IMR-90 (cell line): ENCODE measurements around the gene RIMBP3C. TPM values are rescaled to one million over a fixed set of nuclear protein-coding genes. Genes with fewer than 3 reads are reported as not detected.

ENCODE experiments used
- ATAC-seq: fragments of 200-7000 bp; cut with Tn5 transposase; 2 replicates; pipeline ENCODE4 v1.9.1; 2020; ENCODE audit warnings: low read depth, mild to moderate bottlenecking, moderate library complexity
- BruUV-seq: library from RNA; stranded (reverse); fragments of 400-500 nt; replicated peaks from 2 replicates; lab custom pipeline; 2021; lab: Mats Ljungman, UMichigan
- CTCF ChIA-PET: fragments of 300-600 bp; formaldehyde crosslinking; extraction: SDS; loops from one replicate; lab custom pipeline; 2021; ENCODE audit warnings: antibody characterized with exemption; lab: Yijun Ruan, JAX
- POLR2A ChIA-PET: fragments of 300-600 bp; sonication (Branson Sonifier 250); formaldehyde crosslinking; loops from one replicate; lab custom pipeline; 2022; ENCODE audit warnings: antibody characterized with exemption; ENCODE audit not compliant: unreplicated experiment; lab: Charles Lee
- DNase-seq: peaks from one replicate; pipeline ENCODE4 v3.0.0; 2013
- H2AFZ ChIP-seq: replicated peaks from 2 replicates; pipeline ENCODE3; 2013; ENCODE audit warnings: low read length, mild to moderate bottlenecking; ENCODE audit not compliant: poor library complexity
- H2AK5ac ChIP-seq: 2 replicates; pipeline ENCODE4 v1.6.1; 2013; ENCODE audit warnings: low read depth, low read length, inconsistent platforms
- H2AK9ac ChIP-seq: replicated peaks from 2 replicates; pipeline ENCODE3; 2013; ENCODE audit warnings: mild to moderate bottlenecking, low read depth, low read length, moderate library complexity; ENCODE audit not compliant: poor library complexity
- H2BK120ac ChIP-seq: 2 replicates; pipeline ENCODE4 v1.6.1; 2013; ENCODE audit warnings: low read depth, low read length, inconsistent platforms
- H2BK15ac ChIP-seq: 3 replicates; pipeline ENCODE4 v1.6.1; 2013; ENCODE audit warnings: low read depth, low read length, inconsistent platforms
- H2BK20ac ChIP-seq: 2 replicates; pipeline ENCODE4 v1.6.1; 2013; ENCODE audit warnings: low read depth, mild to moderate bottlenecking, inconsistent platforms, low read length, moderate library complexity
- H2BK5ac ChIP-seq: 2 replicates; pipeline ENCODE4 v1.6.1; 2013; ENCODE audit warnings: mild to moderate bottlenecking, low read depth, low read length, inconsistent platforms; ENCODE audit not compliant: poor library complexity, severe bottlenecking
- H3K14ac ChIP-seq: replicated peaks from 2 replicates; pipeline ENCODE4 v1.6.1; 2013; ENCODE audit warnings: low read depth, low read length, inconsistent platforms
- H3K18ac ChIP-seq: 2 replicates; pipeline ENCODE4 v1.6.1; 2013; ENCODE audit warnings: low read depth, low read length, control low read depth
- H3K23ac ChIP-seq: 2 replicates; pipeline ENCODE4 v1.6.1; 2013; ENCODE audit warnings: low read depth, low read length, inconsistent platforms
- H3K27ac ChIP-seq: 2 replicates; pipeline ENCODE4 v1.5.1; 2013; ENCODE audit warnings: mild to moderate bottlenecking, control low read depth, low read length; ENCODE audit not compliant: insufficient read depth
- H3K27me3 ChIP-seq: 2 replicates; pipeline ENCODE4 v1.6.1; 2013; ENCODE audit warnings: low read length; ENCODE audit not compliant: control insufficient read depth, insufficient read depth
- H3K36me3 ChIP-seq: 2 replicates; pipeline ENCODE4 v1.6.1; 2013; ENCODE audit warnings: low read length, mixed read lengths; ENCODE audit not compliant: control insufficient read depth, insufficient read depth
- H3K4ac ChIP-seq: 2 replicates; pipeline ENCODE4 v1.6.1; 2013; ENCODE audit warnings: low read depth, low read length, inconsistent platforms
- H3K4me1 ChIP-seq: 2 replicates; pipeline ENCODE4 v1.6.1; 2013; ENCODE audit warnings: low read length, mixed read lengths; ENCODE audit not compliant: control insufficient read depth, insufficient read depth
- H3K4me2 ChIP-seq: 2 replicates; pipeline ENCODE4 v1.6.1; 2013; ENCODE audit warnings: low read depth, mild to moderate bottlenecking, control low read depth, low read length, moderate library complexity
- H3K4me3 ChIP-seq: 2 replicates; pipeline ENCODE4 v1.5.1; 2013; ENCODE audit warnings: low read depth, mild to moderate bottlenecking, control low read depth, low read length, moderate library complexity; ENCODE audit not compliant: insufficient read depth
- H3K56ac ChIP-seq: 2 replicates; pipeline ENCODE4 v1.6.1; 2013; ENCODE audit warnings: low read length, inconsistent platforms; ENCODE audit not compliant: insufficient read depth; ENCODE audit errors: extremely low read depth
- H3K79me1 ChIP-seq, 2 experiments: 2 replicates each; pipeline ENCODE4 v1.6.1; 2013; ENCODE audit warnings: low read length in 2 of 2, inconsistent platforms in 1 of 2, low read depth in 1 of 2
- H3K9ac ChIP-seq: 2 replicates; pipeline ENCODE4 v1.6.1; 2013; ENCODE audit warnings: low read depth, low read length, control low read depth
- H3K9me1 ChIP-seq: 2 replicates; pipeline ENCODE4 v1.6.1; 2013; ENCODE audit warnings: low read length, inconsistent platforms; ENCODE audit not compliant: insufficient read depth
- H3K9me3 ChIP-seq: 2 replicates; pipeline ENCODE4 v1.6.1; 2013; ENCODE audit warnings: low read length; ENCODE audit not compliant: control insufficient read depth, insufficient read depth
- H4K20me1 ChIP-seq: 2 replicates; pipeline ENCODE4 v1.6.1; 2013; ENCODE audit warnings: low read length, inconsistent platforms; ENCODE audit not compliant: insufficient read depth
- H4K5ac ChIP-seq: 2 replicates; pipeline ENCODE4 v1.6.1; 2013; ENCODE audit warnings: mild to moderate bottlenecking, low read depth, low read length, control low read depth
- H4K8ac ChIP-seq, 2 experiments: 2 replicates each; pipeline ENCODE4 v1.6.1; 2013; ENCODE audit warnings: low read depth in 2 of 2, low read length in 2 of 2, control low read depth in 1 of 2, inconsistent platforms in 1 of 2
- H4K91ac ChIP-seq: 2 replicates; pipeline ENCODE4 v1.6.1; 2013; ENCODE audit warnings: low read depth, low read length, inconsistent platforms; ENCODE audit not compliant: insufficient read depth
- BHLHE40 ChIP-seq: fragments of 150-350 bp; IDR thresholded peaks from 2 replicates; pipeline ENCODE4 v1.6.1; 2016; ENCODE audit warnings: mild to moderate bottlenecking, low read depth, low read length
- CEBPB ChIP-seq: IDR thresholded peaks from 2 replicates; pipeline ENCODE4 v1.6.1; 2012; ENCODE audit warnings: low read depth, low read length, improper control_type of control experiment
- CHD1 ChIP-seq: IDR thresholded peaks from 2 replicates; pipeline ENCODE4 v1.6.1; 2012; ENCODE audit warnings: low read depth, low read length, improper control_type of control experiment
- CTCF ChIP-seq: conservative IDR thresholded peaks from 2 replicates; pipeline ENCODE4 v1.5.1; 2012; ENCODE audit warnings: mild to moderate bottlenecking, low read depth, low read length, improper control_type of control experiment
- ELK1 ChIP-seq: fragments of 150-350 bp; IDR thresholded peaks from 2 replicates; pipeline ENCODE4 v1.6.1; 2016; ENCODE audit warnings: low read depth, mild to moderate bottlenecking, low read length, moderate library complexity, borderline replicate concordance
- FOS ChIP-seq: fragments of 150-350 bp; IDR thresholded peaks from 2 replicates; pipeline ENCODE4 v1.6.1; 2016; ENCODE audit warnings: low read depth, low read length
- MAFK ChIP-seq: IDR thresholded peaks from 2 replicates; pipeline ENCODE4 v1.6.1; 2012; ENCODE audit warnings: low read depth, low read length, improper control_type of control experiment
- MAZ ChIP-seq: IDR thresholded peaks from 2 replicates; pipeline ENCODE4 v1.6.1; 2012; ENCODE audit warnings: low read depth, mild to moderate bottlenecking, low read length, improper control_type of control experiment, moderate library complexity, borderline replicate concordance
- MXI1 ChIP-seq: IDR thresholded peaks from 2 replicates; pipeline ENCODE4 v1.6.1; 2012; ENCODE audit warnings: low read depth, mild to moderate bottlenecking, low read length, moderate library complexity, borderline replicate concordance
- NFE2L2 ChIP-seq: fragments of 150-350 bp; IDR thresholded peaks from 2 replicates; pipeline ENCODE4 v1.6.1; 2016; ENCODE audit warnings: low read depth, mild to moderate bottlenecking, low read length
- POLR2A ChIP-seq: IDR thresholded peaks from 2 replicates; pipeline ENCODE4 v1.6.1; 2012; ENCODE audit warnings: mild to moderate bottlenecking, low read depth, low read length
- RAD21 ChIP-seq: IDR thresholded peaks from 2 replicates; pipeline ENCODE4 v1.6.1; 2012; ENCODE audit warnings: low read length, improper control_type of control experiment
- RCOR1 ChIP-seq: IDR thresholded peaks from 2 replicates; pipeline ENCODE4 v1.6.1; 2012; ENCODE audit warnings: mild to moderate bottlenecking, low read length, improper control_type of control experiment; ENCODE audit not compliant: insufficient replicate concordance
- RFX5 ChIP-seq: IDR thresholded peaks from 2 replicates; pipeline ENCODE4 v1.8.0; 2012; ENCODE audit warnings: low read depth, mild to moderate bottlenecking, low read length, moderate library complexity
- SMC3 ChIP-seq: fragments of 150-350 bp; IDR thresholded peaks from 2 replicates; pipeline ENCODE4 v1.6.1; 2016; ENCODE audit warnings: low read depth, mild to moderate bottlenecking, antibody characterized with exemption, low read length, moderate library complexity
- WGBS, 2 experiments: methylation state at CpG; one replicate each; pipeline versions ENCODE4 v1.1.5 to v1.1.7; 2013; ENCODE audit warnings: missing lambda C conversion rate in 2 of 2; ENCODE audit not compliant: insufficient read length in 1 of 2; ENCODE audit errors: extremely low coverage in 2 of 2; 5-methylcytosine and 5-hydroxymethylcytosine counted together
- dilution Hi-C: fragments of 300-500 bp; cut with HindIII; formaldehyde crosslinking; loops from one replicate; pipeline ENCODE4 v1.14.3; 2018; ENCODE audit warnings: low sequenced_read_pairs; ENCODE audit not compliant: unreplicated experiment
- in situ Hi-C: fragments of 300-500 bp; cut with MboI; formaldehyde crosslinking; loops from 3 replicates; pipeline ENCODE4 v1.14.3; 2019; ENCODE audit warnings: low sequenced_read_pairs, inconsistent platforms, mixed read lengths
- intact Hi-C: fragments of 100-400 bp; cut with micrococcal nuclease; formaldehyde crosslinking; loops from 2 replicates; pipeline ENCODE4 v1.10.0; 2022
- polyA plus RNA-seq, 3 experiments: library from polyadenylated mRNA; depleted of rRNA; stranded (reverse); fragments of >200 nt; gene quantifications; 2 replicates each; pipeline ENCODE4 v1.2.3, GENCODE V29; 2012; ENCODE audit warnings: low replicate concordance in 1 of 3
- total RNA-seq: library from RNA; depleted of rRNA; stranded (reverse); fragments of >200 nt; gene quantifications from 2 replicates; pipeline ENCODE4 v1.2.3, GENCODE V29; 2012

Gene RIMBP3C
- total and polyA plus RNA-seq, 2 of the 4 experiments (the other 2 are of a cell fraction) = 0.05 to 0.36 TPM

- no peaks in the 10 kb centered on the region for H3K9me3 ChIP-seq
- no peak overlapping the region for H2AFZ ChIP-seq
- DNase-seq (no peak), ATAC-seq (no peak)
- H3K23ac ChIP-seq = peak overlapping the region; percentile 42; the same call in 1 of the 2 replicates
- no peak overlapping the region for H3K4me3 ChIP-seq
- in situ Hi-C loops = no loop called here
- H3K36me3 ChIP-seq = peaks cover 5% of the 10 kb centered on the region
- H3K56ac ChIP-seq = no peak overlapping the region
- 0 out of 2 replicates have a peak overlapping the region, but pooled peaks have one; percentile 14 for H3K4me2 ChIP-seq
- H2AK9ac ChIP-seq = no peak overlapping the region
- H3K9ac ChIP-seq = no peak overlapping the region
- intact Hi-C loops = no loop called here
- H2BK15ac ChIP-seq = no peak overlapping the region
- no peak overlapping the region for H3K18ac ChIP-seq
- CTCF ChIA-PET = interaction anchor here (1.0 to 1.3 kb wide), 2 partner anchors 10 to 55 kb away, joined by 3 to 4 read pairs; no protein-coding TSS in a partner anchor
- H2BK20ac ChIP-seq = no peak overlapping the region
- no peak overlapping the region for H2BK5ac ChIP-seq
- no peak overlapping the region for H4K91ac ChIP-seq
- dilution Hi-C loops = no loop called here
- no peak overlapping the region for H4K8ac ChIP-seq
- POLR2A ChIA-PET = no interaction called here
- H3K27me3 ChIP-seq = no peaks in the 10 kb centered on the region
- H3K27ac ChIP-seq = no peak overlapping the region
- BruUV-seq = no TSS peak
- no peak overlapping the region for H4K5ac ChIP-seq
- peaks cover 3 to 54% of the 10 kb centered on the region in 2 experiments; a peak in 3 of 4 replicates for H3K79me1 ChIP-seq
- H3K4me1 ChIP-seq = peaks cover 27% of the 10 kb centered on the region
- no peak overlapping the region for H2BK120ac ChIP-seq
- peaks cover 42% of the 10 kb centered on the region for H3K9me1 ChIP-seq
- WGBS, 2 experiments = 94% methylated on average over 3 of the region's 5 CpGs; no CpG with 5 or more reads in 1 of the 2 experiments
- H4K20me1 ChIP-seq = peaks cover 100% of the 10 kb centered on the region
- no peak overlapping the region for H3K4ac ChIP-seq
- no peak overlapping the region for H2AK5ac ChIP-seq
- no peak overlapping the region for H3K14ac ChIP-seq
- no peak for TF ChIP-seq RCOR1
- TF ChIP-seq MXI1 = no peak
- no peak for TF ChIP-seq MAFK
- TF ChIP-seq NFE2L2 = no peak
- no peak for TF ChIP-seq CTCF
- no peak for TF ChIP-seq CHD1
- TF ChIP-seq MAZ = no peak
- TF ChIP-seq RAD21 = no peak
- TF ChIP-seq POLR2A = no peak
- TF ChIP-seq CEBPB = no peak
- no peak for TF ChIP-seq FOS
- TF ChIP-seq SMC3 = no peak
- no peak for TF ChIP-seq RFX5
- TF ChIP-seq BHLHE40 = no peak
- TF ChIP-seq ELK1 = no peak
Measured at GRCh38 chr22:21573750-21574494, 22.7 kb upstream of the RIMBP3C start.
